ENCODE measurements around the gene CFAP410.

DNA sequence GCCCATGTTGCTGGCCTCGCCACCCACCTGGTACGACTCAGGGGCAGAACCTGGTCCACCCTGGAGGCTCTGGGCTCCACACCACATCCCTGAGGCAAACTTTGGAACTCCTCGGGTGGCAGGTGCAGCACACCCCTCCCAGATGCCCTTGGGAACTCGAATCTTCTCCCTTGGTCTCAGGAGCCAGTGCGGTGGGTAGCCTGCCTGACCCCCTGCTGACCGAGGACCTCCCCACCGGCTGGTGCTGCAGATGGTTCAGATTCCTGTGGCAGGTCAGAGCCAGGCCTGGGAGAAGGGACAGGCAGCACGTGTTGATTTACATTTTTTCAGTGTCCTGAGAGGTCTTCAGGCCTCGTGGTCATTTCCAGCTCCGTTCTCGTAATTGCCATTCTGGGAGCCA lies 6.3 kb upstream of the CFAP410 start:
- no peak for TF ChIP-seq JUN (CRISPR knock-in tag; IDR thresholded peaks at IDR 0.05)
- TF ChIP-seq, protein P1, sequence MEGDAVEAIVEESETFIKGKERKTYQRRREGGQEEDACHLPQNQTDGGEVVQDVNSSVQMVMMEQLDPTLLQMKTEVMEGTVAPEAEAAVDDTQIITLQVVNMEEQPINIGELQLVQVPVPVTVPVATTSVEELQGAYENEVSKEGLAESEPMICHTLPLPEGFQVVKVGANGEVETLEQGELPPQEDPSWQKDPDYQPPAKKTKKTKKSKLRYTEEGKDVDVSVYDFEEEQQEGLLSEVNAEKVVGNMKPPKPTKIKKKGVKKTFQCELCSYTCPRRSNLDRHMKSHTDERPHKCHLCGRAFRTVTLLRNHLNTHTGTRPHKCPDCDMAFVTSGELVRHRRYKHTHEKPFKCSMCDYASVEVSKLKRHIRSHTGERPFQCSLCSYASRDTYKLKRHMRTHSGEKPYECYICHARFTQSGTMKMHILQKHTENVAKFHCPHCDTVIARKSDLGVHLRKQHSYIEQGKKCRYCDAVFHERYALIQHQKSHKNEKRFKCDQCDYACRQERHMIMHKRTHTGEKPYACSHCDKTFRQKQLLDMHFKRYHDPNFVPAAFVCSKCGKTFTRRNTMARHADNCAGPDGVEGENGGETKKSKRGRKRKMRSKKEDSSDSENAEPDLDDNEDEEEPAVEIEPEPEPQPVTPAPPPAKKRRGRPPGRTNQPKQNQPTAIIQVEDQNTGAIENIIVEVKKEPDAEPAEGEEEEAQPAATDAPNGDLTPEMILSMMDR (IDR thresholded peaks at IDR 0.05): no peak
- TF ChIP-seq, protein P2, sequence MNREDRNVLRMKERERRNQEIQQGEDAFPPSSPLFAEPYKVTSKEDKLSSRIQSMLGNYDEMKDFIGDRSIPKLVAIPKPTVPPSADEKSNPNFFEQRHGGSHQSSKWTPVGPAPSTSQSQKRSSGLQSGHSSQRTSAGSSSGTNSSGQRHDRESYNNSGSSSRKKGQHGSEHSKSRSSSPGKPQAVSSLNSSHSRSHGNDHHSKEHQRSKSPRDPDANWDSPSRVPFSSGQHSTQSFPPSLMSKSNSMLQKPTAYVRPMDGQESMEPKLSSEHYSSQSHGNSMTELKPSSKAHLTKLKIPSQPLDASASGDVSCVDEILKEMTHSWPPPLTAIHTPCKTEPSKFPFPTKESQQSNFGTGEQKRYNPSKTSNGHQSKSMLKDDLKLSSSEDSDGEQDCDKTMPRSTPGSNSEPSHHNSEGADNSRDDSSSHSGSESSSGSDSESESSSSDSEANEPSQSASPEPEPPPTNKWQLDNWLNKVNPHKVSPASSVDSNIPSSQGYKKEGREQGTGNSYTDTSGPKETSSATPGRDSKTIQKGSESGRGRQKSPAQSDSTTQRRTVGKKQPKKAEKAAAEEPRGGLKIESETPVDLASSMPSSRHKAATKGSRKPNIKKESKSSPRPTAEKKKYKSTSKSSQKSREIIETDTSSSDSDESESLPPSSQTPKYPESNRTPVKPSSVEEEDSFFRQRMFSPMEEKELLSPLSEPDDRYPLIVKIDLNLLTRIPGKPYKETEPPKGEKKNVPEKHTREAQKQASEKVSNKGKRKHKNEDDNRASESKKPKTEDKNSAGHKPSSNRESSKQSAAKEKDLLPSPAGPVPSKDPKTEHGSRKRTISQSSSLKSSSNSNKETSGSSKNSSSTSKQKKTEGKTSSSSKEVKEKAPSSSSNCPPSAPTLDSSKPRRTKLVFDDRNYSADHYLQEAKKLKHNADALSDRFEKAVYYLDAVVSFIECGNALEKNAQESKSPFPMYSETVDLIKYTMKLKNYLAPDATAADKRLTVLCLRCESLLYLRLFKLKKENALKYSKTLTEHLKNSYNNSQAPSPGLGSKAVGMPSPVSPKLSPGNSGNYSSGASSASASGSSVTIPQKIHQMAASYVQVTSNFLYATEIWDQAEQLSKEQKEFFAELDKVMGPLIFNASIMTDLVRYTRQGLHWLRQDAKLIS (CRISPR knock-in tag; IDR thresholded peaks at IDR 0.05; ENCODE audit: borderline replicate concordance): no peak
- no peak for TF ChIP-seq ESRRA (CRISPR knock-in tag; IDR thresholded peaks at IDR 0.05; ENCODE audit: borderline replicate concordance)
- TF ChIP-seq, protein P3, sequence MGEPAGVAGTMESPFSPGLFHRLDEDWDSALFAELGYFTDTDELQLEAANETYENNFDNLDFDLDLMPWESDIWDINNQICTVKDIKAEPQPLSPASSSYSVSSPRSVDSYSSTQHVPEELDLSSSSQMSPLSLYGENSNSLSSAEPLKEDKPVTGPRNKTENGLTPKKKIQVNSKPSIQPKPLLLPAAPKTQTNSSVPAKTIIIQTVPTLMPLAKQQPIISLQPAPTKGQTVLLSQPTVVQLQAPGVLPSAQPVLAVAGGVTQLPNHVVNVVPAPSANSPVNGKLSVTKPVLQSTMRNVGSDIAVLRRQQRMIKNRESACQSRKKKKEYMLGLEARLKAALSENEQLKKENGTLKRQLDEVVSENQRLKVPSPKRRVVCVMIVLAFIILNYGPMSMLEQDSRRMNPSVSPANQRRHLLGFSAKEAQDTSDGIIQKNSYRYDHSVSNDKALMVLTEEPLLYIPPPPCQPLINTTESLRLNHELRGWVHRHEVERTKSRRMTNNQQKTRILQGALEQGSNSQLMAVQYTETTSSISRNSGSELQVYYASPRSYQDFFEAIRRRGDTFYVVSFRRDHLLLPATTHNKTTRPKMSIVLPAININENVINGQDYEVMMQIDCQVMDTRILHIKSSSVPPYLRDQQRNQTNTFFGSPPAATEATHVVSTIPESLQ (CRISPR knock-in tag; IDR thresholded peaks at IDR 0.05): no peak
- TF ChIP-seq, protein P4, sequence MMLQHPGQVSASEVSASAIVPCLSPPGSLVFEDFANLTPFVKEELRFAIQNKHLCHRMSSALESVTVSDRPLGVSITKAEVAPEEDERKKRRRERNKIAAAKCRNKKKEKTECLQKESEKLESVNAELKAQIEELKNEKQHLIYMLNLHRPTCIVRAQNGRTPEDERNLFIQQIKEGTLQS (CRISPR knock-in tag; conservative IDR thresholded peaks at IDR 0.05): no peak
- TF ChIP-seq, protein P5, sequence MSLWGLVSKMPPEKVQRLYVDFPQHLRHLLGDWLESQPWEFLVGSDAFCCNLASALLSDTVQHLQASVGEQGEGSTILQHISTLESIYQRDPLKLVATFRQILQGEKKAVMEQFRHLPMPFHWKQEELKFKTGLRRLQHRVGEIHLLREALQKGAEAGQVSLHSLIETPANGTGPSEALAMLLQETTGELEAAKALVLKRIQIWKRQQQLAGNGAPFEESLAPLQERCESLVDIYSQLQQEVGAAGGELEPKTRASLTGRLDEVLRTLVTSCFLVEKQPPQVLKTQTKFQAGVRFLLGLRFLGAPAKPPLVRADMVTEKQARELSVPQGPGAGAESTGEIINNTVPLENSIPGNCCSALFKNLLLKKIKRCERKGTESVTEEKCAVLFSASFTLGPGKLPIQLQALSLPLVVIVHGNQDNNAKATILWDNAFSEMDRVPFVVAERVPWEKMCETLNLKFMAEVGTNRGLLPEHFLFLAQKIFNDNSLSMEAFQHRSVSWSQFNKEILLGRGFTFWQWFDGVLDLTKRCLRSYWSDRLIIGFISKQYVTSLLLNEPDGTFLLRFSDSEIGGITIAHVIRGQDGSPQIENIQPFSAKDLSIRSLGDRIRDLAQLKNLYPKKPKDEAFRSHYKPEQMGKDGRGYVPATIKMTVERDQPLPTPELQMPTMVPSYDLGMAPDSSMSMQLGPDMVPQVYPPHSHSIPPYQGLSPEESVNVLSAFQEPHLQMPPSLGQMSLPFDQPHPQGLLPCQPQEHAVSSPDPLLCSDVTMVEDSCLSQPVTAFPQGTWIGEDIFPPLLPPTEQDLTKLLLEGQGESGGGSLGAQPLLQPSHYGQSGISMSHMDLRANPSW (CRISPR knock-in tag; conservative IDR thresholded peaks at IDR 0.05; ENCODE audit: low read depth): no peak
- no peak for TF ChIP-seq TP53 (CRISPR knock-in tag; IDR thresholded peaks at IDR 0.05)
- TF ChIP-seq RORB (CRISPR knock-in tag; IDR thresholded peaks at IDR 0.05): no peak
- TF ChIP-seq, protein P6, sequence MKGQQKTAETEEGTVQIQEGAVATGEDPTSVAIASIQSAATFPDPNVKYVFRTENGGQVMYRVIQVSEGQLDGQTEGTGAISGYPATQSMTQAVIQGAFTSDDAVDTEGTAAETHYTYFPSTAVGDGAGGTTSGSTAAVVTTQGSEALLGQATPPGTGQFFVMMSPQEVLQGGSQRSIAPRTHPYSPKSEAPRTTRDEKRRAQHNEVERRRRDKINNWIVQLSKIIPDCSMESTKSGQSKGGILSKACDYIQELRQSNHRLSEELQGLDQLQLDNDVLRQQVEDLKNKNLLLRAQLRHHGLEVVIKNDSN (CRISPR knock-in tag; IDR thresholded peaks at IDR 0.05): no peak
- TF ChIP-seq, protein P7, sequence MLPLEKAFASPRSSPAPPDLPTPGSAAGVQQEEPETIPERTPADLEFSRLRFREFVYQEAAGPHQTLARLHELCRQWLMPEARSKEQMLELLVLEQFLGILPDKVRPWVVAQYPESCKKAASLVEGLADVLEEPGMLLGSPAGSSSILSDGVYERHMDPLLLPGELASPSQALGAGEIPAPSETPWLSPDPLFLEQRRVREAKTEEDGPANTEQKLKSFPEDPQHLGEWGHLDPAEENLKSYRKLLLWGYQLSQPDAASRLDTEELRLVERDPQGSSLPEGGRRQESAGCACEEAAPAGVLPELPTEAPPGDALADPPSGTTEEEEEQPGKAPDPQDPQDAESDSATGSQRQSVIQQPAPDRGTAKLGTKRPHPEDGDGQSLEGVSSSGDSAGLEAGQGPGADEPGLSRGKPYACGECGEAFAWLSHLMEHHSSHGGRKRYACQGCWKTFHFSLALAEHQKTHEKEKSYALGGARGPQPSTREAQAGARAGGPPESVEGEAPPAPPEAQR (CRISPR knock-in tag; IDR thresholded peaks at IDR 0.05): no peak
